Measurements from ENCODE around the gene DDX3Y. TPM values are rescaled to one million over a fixed set of nuclear protein-coding genes. Genes with fewer than 3 reads are reported as not detected.

The DDX3Y gene
- polyA plus RNA-seq (2011; rRNA removed) (11.8 and 29.3 TPM in 2 replicates), polyA minus RNA-seq (2011; rRNA and poly(A)+ RNA removed) (18.0 and 25.8 TPM in 2 replicates)

- ChIA-PET CTCF (no interaction called here), POLR2A (no interaction called here)
- TF ChIP-seq, protein P1, sequence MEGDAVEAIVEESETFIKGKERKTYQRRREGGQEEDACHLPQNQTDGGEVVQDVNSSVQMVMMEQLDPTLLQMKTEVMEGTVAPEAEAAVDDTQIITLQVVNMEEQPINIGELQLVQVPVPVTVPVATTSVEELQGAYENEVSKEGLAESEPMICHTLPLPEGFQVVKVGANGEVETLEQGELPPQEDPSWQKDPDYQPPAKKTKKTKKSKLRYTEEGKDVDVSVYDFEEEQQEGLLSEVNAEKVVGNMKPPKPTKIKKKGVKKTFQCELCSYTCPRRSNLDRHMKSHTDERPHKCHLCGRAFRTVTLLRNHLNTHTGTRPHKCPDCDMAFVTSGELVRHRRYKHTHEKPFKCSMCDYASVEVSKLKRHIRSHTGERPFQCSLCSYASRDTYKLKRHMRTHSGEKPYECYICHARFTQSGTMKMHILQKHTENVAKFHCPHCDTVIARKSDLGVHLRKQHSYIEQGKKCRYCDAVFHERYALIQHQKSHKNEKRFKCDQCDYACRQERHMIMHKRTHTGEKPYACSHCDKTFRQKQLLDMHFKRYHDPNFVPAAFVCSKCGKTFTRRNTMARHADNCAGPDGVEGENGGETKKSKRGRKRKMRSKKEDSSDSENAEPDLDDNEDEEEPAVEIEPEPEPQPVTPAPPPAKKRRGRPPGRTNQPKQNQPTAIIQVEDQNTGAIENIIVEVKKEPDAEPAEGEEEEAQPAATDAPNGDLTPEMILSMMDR (IDR thresholded peaks at IDR 0.05; ENCODE audit: insufficient read depth, low read depth, low read length): no peak
- Histone ChIP-seq H3K4me3 (ENCODE audit: low read depth, low read length) (peak within 1 kb of the TSS; percentile 72), H3K27me3 (ENCODE audit: control insufficient read depth, insufficient read depth, low read length) (no peaks in the 10 kb centered on the region), H3K36me3 (ENCODE audit: control insufficient read depth, insufficient read depth, low read length) (no peaks in the 10 kb centered on the region)
- peak; percentile 76 for DNase-seq (ENCODE audit: low read depth)
Measured at GRCh38 chrY:12904618-12905516, at the start of gene DDX3Y. DDX3Y (plus strand) TSS chrY:12904868; CDS start chrY:12904937, 69 bp downstream.

DNA sequence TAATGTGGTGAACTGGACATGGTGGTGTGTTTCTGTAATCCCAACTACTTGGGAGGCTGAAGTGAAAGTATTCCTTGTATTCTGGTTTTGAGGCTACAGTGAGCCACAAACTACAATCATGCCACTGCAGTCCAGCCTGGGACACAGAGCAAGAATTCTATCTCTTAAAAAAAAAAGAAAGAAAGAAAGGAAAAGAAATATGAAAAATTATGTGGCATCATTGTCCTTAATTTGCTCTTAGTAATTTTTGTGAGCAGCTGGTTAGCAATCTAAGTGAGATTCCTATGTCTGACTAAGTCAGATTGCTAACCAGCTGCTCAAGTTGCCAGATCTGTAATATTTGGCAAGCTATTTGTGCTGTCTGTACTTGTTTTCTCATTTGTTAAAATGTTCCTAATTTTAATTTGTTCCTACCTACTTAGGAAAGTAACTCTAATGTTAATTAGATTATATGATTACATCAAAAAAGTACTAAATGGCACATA is 48.8 kb upstream of the DDX3Y start:
- TF ChIP-seq, protein P1 (IDR thresholded peaks at IDR 0.05; ENCODE audit: insufficient read depth, low read depth, low read length): no peak
- CTCF ChIA-PET: no interaction called here

GRCh38 chrY:12867960-12868359 is 36.7 kb upstream of the DDX3Y start:
- CTCF ChIA-PET: no interaction called here
- POLR2A ChIA-PET: no interaction called here
- no peaks in the 10 kb centered on the region for H3K27me3 ChIP-seq (ENCODE audit: control insufficient read depth, insufficient read depth, low read length)
- no peaks in the 10 kb centered on the region for H3K36me3 ChIP-seq (ENCODE audit: control insufficient read depth, insufficient read depth, low read length)
- no peak for DNase-seq (ENCODE audit: low read depth)
- H3K4me3 ChIP-seq (ENCODE audit: low read depth, low read length): no peak overlapping the region
- TF ChIP-seq, protein P1 (IDR thresholded peaks at IDR 0.05; ENCODE audit: insufficient read depth, low read depth, low read length): no peak

More for the DNA sequence above, 48.8 kb upstream of the DDX3Y start:
- Histone ChIP-seq H3K4me3 (ENCODE audit: low read depth, low read length) (no peak overlapping the region), H3K27me3 (ENCODE audit: control insufficient read depth, insufficient read depth, low read length) (no peaks in the 10 kb centered on the region), H3K36me3 (ENCODE audit: control insufficient read depth, insufficient read depth, low read length) (peaks cover 3% of the 10 kb centered on the region; the same call in 1 of the 2 replicates)
- POLR2A ChIA-PET: no interaction called here
- peak; percentile 2 for DNase-seq (ENCODE audit: low read depth)

GRCh38 chrY:12896973-12897372 is 7.7 kb upstream of the DDX3Y start:
- ChIA-PET POLR2A (no interaction called here), CTCF (no interaction called here)
- TF ChIP-seq, protein P1 (IDR thresholded peaks at IDR 0.05; ENCODE audit: insufficient read depth, low read depth, low read length): no peak

DNA sequence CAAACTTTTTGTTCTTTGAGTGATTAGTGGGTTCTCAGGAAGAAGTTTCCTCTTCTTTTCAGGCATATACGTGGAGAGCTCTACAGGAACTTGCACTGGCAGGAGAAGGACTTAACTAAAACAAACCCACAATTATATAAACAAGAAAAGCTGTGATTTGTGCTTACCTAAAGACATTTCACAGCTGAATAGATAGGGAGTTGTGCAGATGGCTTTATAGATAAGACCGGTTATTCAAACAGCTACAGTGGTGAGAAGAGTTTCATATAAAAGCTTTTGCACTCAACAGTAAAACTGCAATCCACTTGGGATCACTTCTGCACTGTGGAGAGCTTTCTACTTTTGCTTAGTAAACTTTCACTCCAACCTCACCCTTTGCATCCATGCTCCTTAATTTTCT is 6.1 kb upstream of the DDX3Y start:
- TF ChIP-seq, protein P1 (IDR thresholded peaks at IDR 0.05; ENCODE audit: insufficient read depth, low read depth, low read length): no peak
- Histone ChIP-seq H3K36me3 (ENCODE audit: control insufficient read depth, insufficient read depth, low read length) (no peaks in the 10 kb centered on the region), H3K4me3 (ENCODE audit: low read depth, low read length) (no peak overlapping the region), H3K27me3 (ENCODE audit: control insufficient read depth, insufficient read depth, low read length) (no peaks in the 10 kb centered on the region)
- POLR2A ChIA-PET: no interaction called here
- CTCF ChIA-PET: no interaction called here
- no peak for DNase-seq (ENCODE audit: low read depth)

More at GRCh38 chrY:12896973-12897372, 7.7 kb upstream of the DDX3Y start:
- DNase-seq (ENCODE audit: low read depth): no peak
- Histone ChIP-seq H3K27me3 (ENCODE audit: control insufficient read depth, insufficient read depth, low read length) (no peaks in the 10 kb centered on the region), H3K4me3 (ENCODE audit: low read depth, low read length) (no peak overlapping the region), H3K36me3 (ENCODE audit: control insufficient read depth, insufficient read depth, low read length) (no peaks in the 10 kb centered on the region)

Data from BJ (cell line).